ENCODE data around the gene CYB561D1. TPM values are rescaled to one million over a fixed set of nuclear protein-coding genes. Genes with fewer than 3 reads are reported as not detected.
A peak's percentile ranks its signal among the peaks of the same experiment; 100 is the strongest.

Gene CYB561D1
- total and polyA plus RNA-seq, 2 experiments from 2014 or later, result 5.9 to 9.6 TPM

DNA sequence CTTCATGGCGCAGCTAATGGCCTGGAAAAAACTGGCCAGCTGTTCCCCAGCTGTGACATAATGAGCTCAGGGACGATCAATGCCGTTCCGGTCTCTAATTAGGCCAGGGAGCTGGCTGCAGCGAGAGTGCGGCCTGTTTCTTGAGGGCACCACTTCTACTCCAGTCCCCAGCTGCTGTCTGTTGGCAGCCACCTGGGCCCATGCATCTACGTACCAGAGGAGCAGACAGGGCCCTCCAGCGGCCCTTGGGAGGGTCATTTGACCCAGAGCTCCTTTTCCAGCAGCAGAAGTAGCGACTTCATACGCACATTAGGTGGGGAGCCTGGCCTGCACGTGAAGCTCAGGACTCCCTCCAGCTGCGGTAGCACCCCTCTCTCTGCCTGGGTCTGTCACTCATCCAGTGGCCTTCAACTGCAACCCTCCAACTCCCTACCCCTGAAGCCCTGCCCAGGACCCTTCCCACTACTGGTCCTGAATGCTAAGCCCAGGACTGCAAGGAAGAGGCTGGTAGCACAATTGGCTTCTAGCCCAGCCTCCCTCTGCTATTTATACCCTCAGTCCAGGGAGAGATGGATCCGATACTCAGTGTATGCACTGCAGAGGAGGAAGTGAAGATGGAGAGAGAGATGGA lies 36.7 kb downstream of the CYB561D1 start:
- in situ Hi-C loops (cut with MboI), result loop anchor here (5.0 to 10.0 kb wide), 2 partner anchors 38 to 266 kb away; partner anchors contain the start of gene CYB561D1
- no peak for DNase-seq
- 61 to 66% methylated on average over 13 of the region's 13 CpGs for WGBS, 2 experiments (ENCODE audit: low coverage in 1 of 2, low lambda C conversion rate in 2 of 2, missing lambda C conversion rate in 2 of 2)
- Histone ChIP-seq H3K4me3 (no peak overlapping the region), H3K27ac (no peak overlapping the region), H3K4me2 (ENCODE audit: unreplicated experiment) (no peak overlapping the region), H3K9ac (no peak overlapping the region), H3K9me2 (ENCODE audit: insufficient read depth) (no peaks in the 10 kb centered on the region), H3K79me2 (ENCODE audit: insufficient read depth) (no peaks in the 10 kb centered on the region), H3K36me3 (ENCODE audit: low read depth) (no peaks in the 10 kb centered on the region), H3K9me3 (ENCODE audit: low read depth) (no peaks in the 10 kb centered on the region), H3K27me3 (replicated peaks; ENCODE audit: insufficient read depth) (no peaks in the 10 kb centered on the region), H3K4me1 (ENCODE audit: insufficient read depth) (peaks cover 4% of the 10 kb centered on the region), H2AFZ (no peak overlapping the region), H3F3A (ENCODE audit: insufficient read depth) (no peaks in the 10 kb centered on the region), H4K20me1 (ENCODE audit: insufficient read depth) (no peaks in the 10 kb centered on the region)
- TF ChIP-seq EZH2 (IDR thresholded peaks at IDR 0.05; ENCODE audit: insufficient read depth, poor library complexity, severe bottlenecking) (no peak), EZH2phosphoT487 (IDR thresholded peaks at IDR 0.05; ENCODE audit: insufficient read depth, low read depth) (no peak)

DNA sequence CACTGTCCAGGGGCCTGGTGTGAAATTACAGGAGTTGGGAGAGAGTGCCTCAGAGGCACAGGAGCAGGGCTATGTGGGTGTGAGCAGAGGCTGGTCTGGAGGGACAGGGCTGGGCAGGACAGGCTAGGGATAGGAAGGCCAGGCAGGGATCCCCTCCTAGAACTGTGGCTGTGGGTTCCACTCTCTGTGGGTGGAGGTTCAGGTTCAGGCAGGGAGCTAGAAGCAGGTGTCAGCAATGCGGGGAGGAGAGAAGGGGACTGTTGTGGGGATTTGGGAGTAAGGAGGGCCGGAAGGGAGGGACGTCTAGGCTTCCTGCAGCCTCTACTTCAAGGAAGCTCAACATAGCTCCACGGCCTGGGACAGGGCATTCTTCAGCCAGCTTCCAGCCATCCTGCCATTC lies 37.5 kb downstream of the CYB561D1 start:
- Histone ChIP-seq H3K36me3 (ENCODE audit: low read depth) (no peaks in the 10 kb centered on the region), H2AFZ (no peak overlapping the region), H3K4me1 (ENCODE audit: insufficient read depth) (peaks cover 4% of the 10 kb centered on the region), H3K79me2 (ENCODE audit: insufficient read depth) (no peaks in the 10 kb centered on the region), H3K9ac (no peak overlapping the region), H4K20me1 (ENCODE audit: insufficient read depth) (no peaks in the 10 kb centered on the region), H3K4me3 (no peak overlapping the region), H3F3A (ENCODE audit: insufficient read depth) (no peaks in the 10 kb centered on the region), H3K27ac (no peak overlapping the region), H3K27me3 (replicated peaks; ENCODE audit: insufficient read depth) (no peaks in the 10 kb centered on the region), H3K9me2 (ENCODE audit: insufficient read depth) (no peaks in the 10 kb centered on the region), H3K4me2 (ENCODE audit: unreplicated experiment) (no peak overlapping the region), H3K9me3 (ENCODE audit: low read depth) (no peaks in the 10 kb centered on the region)
- in situ Hi-C loops (cut with MboI), result loop anchor here (5.0 to 10.0 kb wide), 2 partner anchors 39 to 267 kb away; partner anchors contain the start of gene CYB561D1
- DNase-seq, result no peak
- TF ChIP-seq EZH2phosphoT487 (IDR thresholded peaks at IDR 0.05; ENCODE audit: insufficient read depth, low read depth) (no peak), EZH2 (IDR thresholded peaks at IDR 0.05; ENCODE audit: insufficient read depth, poor library complexity, severe bottlenecking) (no peak)
- WGBS, 2 experiments (ENCODE audit: low coverage in 1 of 2, low lambda C conversion rate in 2 of 2, missing lambda C conversion rate in 2 of 2), result 85 to 92% methylated on average over 4 of the region's 4 CpGs

- H3K27ac ChIP-seq, result no peak overlapping the region
- in situ Hi-C loops (cut with MboI), result loop anchor here (5.0 to 10.0 kb wide), 2 partner anchors 40 to 267 kb away; partner anchors contain the start of gene CYB561D1
Measured at GRCh38 chr1:109531826-109532364, 38.0 kb downstream of the CYB561D1 start.

GRCh38 chr1:109532365-109533136 lies 38.7 kb downstream of the CYB561D1 start:
- H3K27me3 ChIP-seq (replicated peaks; ENCODE audit: insufficient read depth), result no peaks in the 10 kb centered on the region
- 6 to 10% methylated on average over 12 of the region's 12 CpGs for WGBS, 2 experiments (ENCODE audit: low coverage in 1 of 2, low lambda C conversion rate in 2 of 2, missing lambda C conversion rate in 2 of 2)
- H3K9ac ChIP-seq, result peak overlapping the region; percentile 60
- no peak for TF ChIP-seq EZH2phosphoT487 (IDR thresholded peaks at IDR 0.05; ENCODE audit: insufficient read depth, low read depth)
- TF ChIP-seq EZH2 (IDR thresholded peaks at IDR 0.05; ENCODE audit: insufficient read depth, poor library complexity, severe bottlenecking), result no peak
- no peaks in the 10 kb centered on the region for H3K9me2 ChIP-seq (ENCODE audit: insufficient read depth)
- no peaks in the 10 kb centered on the region for H4K20me1 ChIP-seq (ENCODE audit: insufficient read depth)
- in situ Hi-C loops (cut with MboI), result loop anchor here (5.0 to 10.0 kb wide), 2 partner anchors 40 to 268 kb away; partner anchors contain the start of gene CYB561D1
- H2AFZ ChIP-seq, result peak overlapping the region; percentile 99
- peak overlapping the region; percentile 61 for H3K4me3 ChIP-seq
- H3F3A ChIP-seq (ENCODE audit: insufficient read depth), result no peaks in the 10 kb centered on the region
- H3K4me2 ChIP-seq (ENCODE audit: unreplicated experiment), result peak overlapping the region; percentile 91
- 0 out of 2 replicates have a peak overlapping the region, but pooled peaks have one; percentile 16 for H3K27ac ChIP-seq
- no peaks in the 10 kb centered on the region for H3K9me3 ChIP-seq (ENCODE audit: low read depth)
- DNase-seq, result peak; percentile 89
- H3K36me3 ChIP-seq (ENCODE audit: low read depth), result no peaks in the 10 kb centered on the region
- H3K4me1 ChIP-seq (ENCODE audit: insufficient read depth), result peaks cover 4% of the 10 kb centered on the region
- no peaks in the 10 kb centered on the region for H3K79me2 ChIP-seq (ENCODE audit: insufficient read depth)

More at GRCh38 chr1:109531826-109532364, 38.0 kb downstream of the CYB561D1 start:
- no peaks in the 10 kb centered on the region for H3K79me2 ChIP-seq (ENCODE audit: insufficient read depth)
- no peak overlapping the region for H2AFZ ChIP-seq
- H4K20me1 ChIP-seq (ENCODE audit: insufficient read depth), result no peaks in the 10 kb centered on the region
- DNase-seq, result no peak
- no peaks in the 10 kb centered on the region for H3F3A ChIP-seq (ENCODE audit: insufficient read depth)
- peaks cover 4% of the 10 kb centered on the region for H3K4me1 ChIP-seq (ENCODE audit: insufficient read depth)
- no peak overlapping the region for H3K9ac ChIP-seq
- TF ChIP-seq EZH2phosphoT487 (IDR thresholded peaks at IDR 0.05; ENCODE audit: insufficient read depth, low read depth), result no peak
- no peak for TF ChIP-seq EZH2 (IDR thresholded peaks at IDR 0.05; ENCODE audit: insufficient read depth, poor library complexity, severe bottlenecking)
- H3K4me2 ChIP-seq (ENCODE audit: unreplicated experiment), result no peak overlapping the region
- no peaks in the 10 kb centered on the region for H3K36me3 ChIP-seq (ENCODE audit: low read depth)
- no peaks in the 10 kb centered on the region for H3K9me2 ChIP-seq (ENCODE audit: insufficient read depth)
- no peaks in the 10 kb centered on the region for H3K27me3 ChIP-seq (replicated peaks; ENCODE audit: insufficient read depth)
- no peak overlapping the region for H3K4me3 ChIP-seq
- no peaks in the 10 kb centered on the region for H3K9me3 ChIP-seq (ENCODE audit: low read depth)
- 45 to 50% methylated on average over 16 of the region's 16 CpGs for WGBS, 2 experiments (ENCODE audit: low coverage in 1 of 2, low lambda C conversion rate in 2 of 2, missing lambda C conversion rate in 2 of 2)

All from GM23248 (cell line).